ENCODE results near the gene SLC43A2.

SLC43A2 gene

DNA sequence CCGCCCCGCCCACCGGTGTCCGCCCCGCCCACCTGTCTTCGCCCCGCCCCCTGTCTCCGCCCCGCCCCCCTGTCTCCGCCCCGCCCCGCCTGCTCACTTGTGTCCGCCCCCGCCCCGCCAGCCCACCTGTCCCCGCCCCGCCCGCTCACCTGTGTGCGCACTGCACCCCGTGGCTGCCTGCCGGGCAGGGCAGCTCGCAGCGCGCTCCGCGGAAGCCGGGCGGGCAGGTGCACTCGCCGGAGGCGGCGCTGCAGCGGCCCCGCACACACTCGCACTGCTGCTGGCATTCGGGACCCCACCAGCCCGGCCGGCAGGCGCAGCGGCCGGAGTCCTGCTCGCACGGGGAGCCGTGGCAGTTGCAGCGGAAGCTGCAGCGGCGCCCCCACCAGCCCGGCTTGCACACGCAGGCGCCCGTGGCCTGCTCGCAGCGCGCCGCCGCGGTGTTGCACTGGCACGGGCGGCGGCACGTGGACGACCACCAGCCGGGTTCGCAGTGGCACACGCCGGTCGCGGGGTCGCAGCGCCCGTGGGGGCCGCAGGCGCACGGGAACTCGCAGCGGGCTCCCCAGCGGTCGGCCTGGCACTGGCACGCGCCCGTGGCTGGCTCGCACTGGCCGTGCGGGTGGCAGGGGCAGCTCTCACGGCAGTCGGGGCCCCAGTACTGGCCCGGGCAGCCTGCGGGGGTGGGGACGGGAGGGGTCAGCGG lies 14.8 kb upstream of the SLC43A2 start:
- Histone ChIP-seq H2AFZ (peak overlapping the region; percentile 77), H3K4me2 (ENCODE audit: low read length) (peak overlapping the region; percentile 66), H3K4me1 (peaks cover 25% of the 10 kb centered on the region), H3K9ac (no peak overlapping the region), H3K36me3 (ENCODE audit: control insufficient read depth, insufficient read depth, low read length) (no peaks in the 10 kb centered on the region), H3K79me2 (no peaks in the 10 kb centered on the region), H3K27me3 (ENCODE audit: control insufficient read depth, insufficient read depth, low read length) (no peaks in the 10 kb centered on the region), H3K27ac (no peak overlapping the region), H3K4me3 (ENCODE audit: low read depth, low read length) (no peak overlapping the region), H3K9me3 (ENCODE audit: control insufficient read depth, low read length) (no peaks in the 10 kb centered on the region)
- TF ChIP-seq CTCF (IDR thresholded peaks at IDR 0.05), result peak; percentile 24

- Histone ChIP-seq H3K27ac (peak overlapping the region; percentile 87), H3K79me2 (no peaks in the 10 kb centered on the region), H3K9ac (no peak overlapping the region), H3K4me3 (ENCODE audit: low read depth, low read length) (no peak overlapping the region), H2AFZ (no peak overlapping the region), H3K9me3 (ENCODE audit: control insufficient read depth, low read length) (no peaks in the 10 kb centered on the region), H3K4me2 (ENCODE audit: low read length) (no peak overlapping the region), H3K4me1 (peaks cover 34% of the 10 kb centered on the region), H3K36me3 (ENCODE audit: control insufficient read depth, insufficient read depth, low read length) (no peaks in the 10 kb centered on the region), H3K27me3 (ENCODE audit: control insufficient read depth, insufficient read depth, low read length) (no peaks in the 10 kb centered on the region)
- no peak for TF ChIP-seq CTCF (IDR thresholded peaks at IDR 0.05)
Observed at GRCh38 chr17:1641065-1641403, 12.4 kb upstream of the SLC43A2 start.

DNA sequence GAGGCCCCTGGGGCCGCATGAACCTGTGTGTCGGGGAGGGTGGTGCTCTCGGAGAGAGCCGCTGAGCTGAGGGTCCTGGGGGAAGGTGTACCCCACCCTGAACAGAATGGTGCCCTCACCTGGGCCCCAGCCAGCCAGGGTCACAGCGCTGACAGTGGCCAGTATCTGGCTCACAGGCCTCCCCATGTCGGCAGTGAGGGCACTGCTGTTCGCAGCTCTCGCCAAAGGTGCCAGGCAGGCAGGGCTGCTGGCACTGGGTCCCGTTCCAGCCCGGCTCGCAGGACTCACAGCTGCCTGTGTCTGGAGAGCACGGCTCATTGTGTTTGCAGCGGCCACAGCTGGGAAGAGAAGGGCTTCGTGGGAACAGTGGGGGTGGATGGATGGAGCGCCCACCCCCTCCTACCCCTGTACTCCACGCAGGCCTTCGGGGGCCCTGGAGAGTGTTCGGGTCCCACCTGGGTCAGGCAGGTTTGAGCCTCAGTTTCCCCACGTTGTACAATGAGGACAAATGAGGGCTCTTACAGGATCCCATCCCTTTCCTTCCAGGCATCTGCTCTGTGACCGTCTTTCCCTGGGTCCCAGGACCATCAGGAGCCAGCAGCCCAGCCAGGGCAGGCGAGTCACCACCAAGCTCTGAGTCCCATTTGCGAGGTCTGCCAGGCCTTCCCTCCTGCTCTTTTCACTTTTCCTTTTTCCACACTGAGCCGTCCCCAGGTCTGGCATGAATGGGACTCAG lies 11.9 kb upstream of the SLC43A2 start:
- peak overlapping the region; percentile 86 for H2AFZ ChIP-seq
- no peaks in the 10 kb centered on the region for H3K36me3 ChIP-seq (ENCODE audit: control insufficient read depth, insufficient read depth, low read length)
- H3K9ac ChIP-seq, result no peak overlapping the region
- no peak overlapping the region for H3K4me2 ChIP-seq (ENCODE audit: low read length)
- peaks cover 34% of the 10 kb centered on the region for H3K4me1 ChIP-seq
- H3K9me3 ChIP-seq (ENCODE audit: control insufficient read depth, low read length), result no peaks in the 10 kb centered on the region
- H3K79me2 ChIP-seq, result no peaks in the 10 kb centered on the region
- H3K4me3 ChIP-seq (ENCODE audit: low read depth, low read length), result no peak overlapping the region
- H3K27ac ChIP-seq, result peak overlapping the region; percentile 87
- H3K27me3 ChIP-seq (ENCODE audit: control insufficient read depth, insufficient read depth, low read length), result no peaks in the 10 kb centered on the region
- no peak for TF ChIP-seq CTCF (IDR thresholded peaks at IDR 0.05)

DNA sequence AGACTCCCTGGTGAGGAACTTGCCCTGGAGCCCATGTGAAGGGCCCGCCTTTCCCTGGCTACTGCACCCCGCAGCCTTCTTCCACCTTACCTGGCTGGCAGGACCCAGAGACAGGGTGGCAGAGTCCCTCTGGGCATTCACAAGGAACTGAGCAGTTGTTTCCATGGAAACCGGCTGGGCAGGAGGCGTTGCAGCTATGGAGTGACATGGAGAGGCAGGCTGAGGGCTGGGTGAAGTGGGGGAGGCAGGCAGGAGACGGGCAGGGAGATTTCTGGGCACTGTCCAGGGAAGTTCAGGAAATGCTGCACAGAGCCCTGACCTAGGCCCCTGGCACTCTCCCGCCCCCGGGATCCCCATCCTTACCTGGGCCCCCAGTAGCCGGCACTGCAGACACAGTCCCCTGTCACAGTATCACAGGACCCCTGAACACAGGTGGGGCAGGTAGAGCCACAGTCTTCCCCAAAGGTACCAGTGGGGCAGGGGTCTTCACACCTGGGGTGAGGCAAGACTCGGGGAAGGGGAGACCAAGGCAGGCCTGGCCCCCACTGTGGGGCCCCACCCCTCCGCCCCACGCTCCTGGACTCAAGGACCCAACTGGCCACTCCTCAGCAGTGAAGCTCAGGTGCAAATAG lies 11.0 kb upstream of the SLC43A2 start:
- Histone ChIP-seq H3K9me3 (ENCODE audit: control insufficient read depth, low read length) (no peaks in the 10 kb centered on the region), H3K4me2 (ENCODE audit: low read length) (no peak overlapping the region), H3K9ac (no peak overlapping the region), H3K27me3 (ENCODE audit: control insufficient read depth, insufficient read depth, low read length) (no peaks in the 10 kb centered on the region), H3K79me2 (no peaks in the 10 kb centered on the region), H3K4me3 (ENCODE audit: low read depth, low read length) (no peak overlapping the region), H3K36me3 (ENCODE audit: control insufficient read depth, insufficient read depth, low read length) (no peaks in the 10 kb centered on the region), H2AFZ (peak overlapping the region; percentile 86), H3K4me1 (peaks cover 34% of the 10 kb centered on the region), H3K27ac (peak overlapping the region; percentile 87)
- TF ChIP-seq CTCF (IDR thresholded peaks at IDR 0.05), result no peak

Measured in parathyroid adenoma (tissue), 2 donors.